ENCODE results near the gene AFF3.

DNA sequence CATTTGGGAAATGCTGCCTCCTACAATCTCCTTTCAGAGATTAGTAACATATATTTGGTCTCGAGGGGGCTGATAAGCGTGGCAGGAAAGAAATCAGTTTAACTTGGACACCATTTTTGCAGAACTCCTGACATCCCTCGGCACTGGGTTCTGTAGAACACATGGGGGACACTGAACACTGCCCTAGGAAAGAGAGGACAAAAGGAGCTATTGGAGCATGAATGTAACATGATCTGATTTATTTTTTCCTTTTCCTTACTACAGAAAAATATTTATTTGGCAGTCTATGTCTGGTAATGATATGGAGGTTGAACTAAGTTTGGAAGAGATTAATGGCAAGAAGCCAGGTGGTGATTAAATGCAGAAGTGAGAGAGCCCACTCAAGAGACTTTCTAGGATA lies 153.8 kb downstream of the AFF3 start:
- no peak for TF ChIP-seq RAD21 (IDR thresholded peaks at IDR 0.05; ENCODE audit: insufficient read depth, low read depth, low read length)
- no peak for TF ChIP-seq SREBF2 (IDR thresholded peaks at IDR 0.05; ENCODE audit: low read length)
- TF ChIP-seq ZZZ3 (IDR thresholded peaks at IDR 0.05; ENCODE audit: control insufficient read depth, insufficient read length, low read depth), result no peak
- no peak for TF ChIP-seq POLR2AphosphoS5 (IDR thresholded peaks at IDR 0.05; ENCODE audit: low read length)
- TF ChIP-seq YY1 (IDR thresholded peaks at IDR 0.05; ENCODE audit: low read depth, low read length), result no peak

All from GM12878 (cell line).